ENCODE results near the gene TBCK.
"Not testable (repeated sequence)": the region's sequence is repeated elsewhere in the genome, so short reads cannot be mapped to it uniquely, and the experiment has no call there.

Gene TBCK

DNA sequence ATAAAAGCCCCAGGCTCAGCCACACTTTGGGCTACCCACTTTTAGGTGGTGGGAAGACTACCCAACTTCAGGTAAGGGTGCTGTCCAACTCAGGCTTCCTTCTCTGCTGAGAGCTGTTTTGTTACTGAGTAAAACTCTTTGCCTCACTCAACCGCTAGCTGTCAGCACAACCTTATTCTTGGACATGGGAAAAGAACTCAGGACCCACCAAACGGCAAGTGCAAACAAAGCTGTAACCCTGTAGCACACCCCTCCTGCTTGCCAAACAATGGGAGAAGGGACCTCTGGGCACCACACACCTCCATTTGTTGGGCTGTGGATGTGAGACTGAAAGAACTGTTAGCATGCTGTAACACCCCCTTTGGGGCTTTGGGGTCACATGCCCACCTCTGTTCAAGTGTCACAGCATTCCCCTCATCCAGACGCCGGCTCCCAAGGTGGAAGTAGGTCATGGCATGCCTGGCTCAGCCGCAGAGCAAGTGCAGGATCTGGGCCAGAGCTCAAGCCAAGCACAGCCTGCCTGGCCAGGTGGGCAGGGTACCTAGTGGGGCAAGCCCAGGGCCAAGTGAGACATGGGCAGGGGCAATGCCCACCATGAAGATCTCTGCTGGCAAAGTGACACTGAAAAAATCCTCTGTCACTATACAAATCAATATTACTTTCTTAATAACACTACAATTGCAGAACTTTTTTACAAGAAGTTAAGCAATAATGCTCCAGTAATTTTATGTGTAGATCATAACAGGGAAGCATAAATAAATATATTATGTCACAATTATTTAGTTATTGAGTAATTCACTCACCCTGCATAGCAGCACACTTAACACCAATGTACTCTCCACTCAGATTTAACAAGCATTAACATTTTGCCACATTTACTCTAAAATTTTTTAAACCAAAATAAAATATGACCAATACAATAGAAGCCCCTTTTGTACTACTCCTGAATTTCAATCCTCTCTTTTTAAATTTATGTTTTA is 107.2 kb downstream of the TBCK start:
- DNase-seq: no peak

DNA sequence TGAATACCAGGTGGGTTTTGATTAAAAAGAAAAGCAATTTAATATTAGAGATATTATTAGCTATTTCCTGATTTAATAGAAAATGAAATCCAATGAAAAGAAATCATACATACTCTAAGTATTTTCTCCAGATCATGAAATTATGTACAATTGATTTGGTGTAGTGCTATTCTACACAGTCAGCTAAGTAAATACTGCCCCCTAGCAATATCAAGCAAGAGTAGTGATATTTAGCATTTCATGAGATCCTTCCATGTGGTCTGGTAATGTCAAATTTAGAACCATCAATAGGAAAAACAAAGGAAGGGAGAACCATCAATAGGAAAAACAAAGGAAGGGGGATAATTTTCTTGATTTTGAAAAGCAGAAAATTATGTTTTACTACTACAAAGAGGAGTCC is 114.6 kb downstream of the TBCK start:
- DNase-seq: no peak

DNA sequence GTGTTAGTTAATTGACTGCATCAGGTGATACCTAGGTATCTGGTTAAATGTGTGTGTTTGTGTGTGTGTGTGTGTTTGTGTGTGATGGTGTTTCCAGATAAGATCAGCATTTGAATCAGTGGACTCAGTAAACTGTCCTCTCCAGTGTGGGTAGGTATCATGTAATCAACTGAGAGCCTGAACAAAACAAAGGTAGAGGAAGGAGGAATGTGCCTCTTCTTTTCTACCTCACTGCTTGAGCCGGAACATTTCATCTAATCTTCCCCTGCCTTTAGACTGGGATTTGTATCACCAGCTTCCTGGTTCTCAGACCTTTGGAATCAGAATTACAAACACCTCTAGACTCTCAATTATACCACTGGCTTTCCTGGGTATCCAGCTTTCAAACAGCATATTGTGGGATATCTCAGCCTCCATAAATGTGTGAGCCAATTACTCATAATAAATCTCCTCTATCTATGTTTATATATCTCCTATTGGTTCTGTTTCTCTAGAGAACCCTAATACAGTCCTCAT is 120.5 kb downstream of the TBCK start:
- no peak for DNase-seq

DNA sequence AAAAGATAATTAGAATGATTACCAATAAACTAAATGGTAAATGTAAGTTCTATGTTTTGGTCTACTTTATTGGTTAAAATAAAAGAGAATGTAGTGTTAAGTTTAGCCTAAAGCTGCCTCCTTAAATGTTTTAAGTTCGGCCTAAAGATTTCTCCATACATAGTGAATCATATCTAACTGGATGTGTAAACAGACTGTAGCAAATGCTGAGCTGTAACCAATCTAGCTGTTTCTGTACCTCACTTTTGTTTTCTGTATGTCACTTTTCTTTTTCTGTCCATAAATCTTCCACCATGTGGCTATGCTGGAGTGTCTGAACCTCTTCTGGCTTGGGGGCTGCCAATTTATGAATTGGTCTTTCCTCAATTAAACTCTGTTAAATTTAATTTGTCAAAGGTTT is 121.2 kb downstream of the TBCK start:
- no peak for DNase-seq

DNA sequence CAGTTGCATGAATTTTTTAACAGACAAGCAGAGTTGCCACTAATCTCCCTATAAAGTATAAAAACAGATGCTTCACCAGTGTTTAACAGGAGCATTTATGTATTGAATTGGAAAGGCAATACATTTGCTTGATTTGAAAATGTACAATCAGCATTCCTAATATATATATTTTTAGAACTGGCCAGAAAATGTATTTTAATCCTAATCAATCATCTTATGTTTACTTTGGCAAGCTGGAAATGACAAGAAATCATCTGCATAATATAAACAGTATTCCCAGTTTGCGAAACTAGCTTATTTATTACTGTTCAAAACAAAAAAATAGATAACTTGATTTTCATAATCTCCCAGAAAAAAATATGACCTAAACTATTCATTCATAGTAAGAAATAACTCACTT is 123.9 kb downstream of the TBCK start:
- DNase-seq: no peak

DNA sequence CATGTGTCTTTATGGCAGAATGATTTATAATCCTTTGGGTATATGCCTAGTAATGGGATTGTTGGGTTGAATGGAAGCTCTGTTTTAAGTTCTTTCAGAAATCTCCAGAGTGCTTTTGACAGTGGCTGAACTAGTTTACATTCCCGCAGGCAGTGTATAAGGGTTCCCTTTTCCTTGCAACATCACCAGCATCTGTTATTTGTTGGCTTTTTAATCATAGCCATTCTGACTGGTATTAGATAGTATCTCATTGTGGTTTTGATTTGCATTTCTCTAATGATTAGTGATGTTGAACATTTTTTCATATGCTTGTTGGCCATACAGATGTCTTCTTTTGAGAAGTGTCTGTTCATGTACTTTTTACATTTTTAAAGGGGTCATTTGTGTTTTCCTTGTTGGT is 129.8 kb downstream of the TBCK start:
- DNase-seq: no peak

DNA sequence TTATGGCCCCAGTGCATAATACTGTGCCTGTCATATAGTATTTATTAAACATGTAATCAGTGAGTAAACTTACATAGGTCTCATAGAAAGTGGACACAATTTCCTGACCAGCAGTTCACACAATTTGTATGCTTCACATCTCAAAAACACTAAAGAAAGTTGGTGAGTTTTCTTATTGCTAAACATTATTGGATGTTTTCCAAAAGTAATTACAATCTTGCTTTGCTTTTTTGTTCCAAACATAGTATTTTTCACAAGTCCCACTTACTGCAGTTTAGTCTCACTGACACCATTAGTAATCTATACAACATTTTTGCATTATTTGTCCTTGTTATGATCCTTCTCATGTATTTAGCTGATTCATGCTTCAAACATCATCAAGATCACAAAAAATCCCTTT is 132.5 kb downstream of the TBCK start:
- DNase-seq: no peak

DNA sequence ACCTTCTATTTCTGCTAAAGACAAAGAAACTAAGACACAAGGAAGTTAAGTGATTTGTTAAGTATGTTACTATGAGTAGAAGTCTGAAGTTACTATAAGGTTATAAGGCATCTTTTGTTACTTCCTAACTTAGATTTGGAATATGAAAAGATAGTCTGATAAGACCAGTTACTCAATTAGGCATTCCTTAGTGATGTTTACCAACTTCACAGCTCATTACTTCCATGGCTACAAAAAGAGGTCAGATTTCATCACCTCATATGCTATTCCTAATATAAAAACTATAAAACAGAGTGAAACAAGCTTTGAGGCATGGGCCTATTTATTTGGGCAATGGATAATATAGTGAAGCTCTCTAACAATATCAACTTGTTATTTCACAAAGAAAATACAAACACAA is 143.1 kb downstream of the TBCK start:
- DNase-seq: no peak

DNA sequence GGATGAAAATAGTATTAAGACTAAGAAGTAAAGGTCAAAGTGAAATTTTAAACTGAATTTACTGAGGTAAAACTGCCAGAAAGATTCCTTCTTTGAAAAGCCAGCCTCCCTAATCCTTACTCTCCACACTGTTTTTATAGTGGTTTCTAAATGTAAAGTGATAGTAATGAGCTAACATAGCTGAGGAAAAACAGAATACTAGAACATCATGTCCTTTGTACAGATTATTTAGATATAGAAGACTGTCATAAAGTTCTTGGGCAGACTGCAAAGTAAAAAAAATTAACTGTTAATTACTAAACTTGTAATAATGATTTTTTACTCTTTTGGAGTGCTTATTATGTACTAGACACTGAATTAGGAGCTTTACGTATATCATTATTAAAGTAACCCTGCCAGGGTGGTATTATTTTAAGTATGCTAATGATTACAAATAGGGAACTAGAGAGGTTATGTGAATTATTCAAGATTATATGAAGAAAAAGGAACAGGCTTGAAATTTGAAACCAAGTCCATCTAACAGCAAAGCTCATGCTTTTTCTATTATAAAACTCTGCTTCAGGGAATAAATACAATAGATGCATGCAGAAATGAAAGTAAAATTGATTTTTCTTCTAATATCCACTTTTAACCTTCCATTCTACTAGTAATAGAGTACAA is 150.5 kb downstream of the TBCK start:
- DNase-seq: no peak

DNA sequence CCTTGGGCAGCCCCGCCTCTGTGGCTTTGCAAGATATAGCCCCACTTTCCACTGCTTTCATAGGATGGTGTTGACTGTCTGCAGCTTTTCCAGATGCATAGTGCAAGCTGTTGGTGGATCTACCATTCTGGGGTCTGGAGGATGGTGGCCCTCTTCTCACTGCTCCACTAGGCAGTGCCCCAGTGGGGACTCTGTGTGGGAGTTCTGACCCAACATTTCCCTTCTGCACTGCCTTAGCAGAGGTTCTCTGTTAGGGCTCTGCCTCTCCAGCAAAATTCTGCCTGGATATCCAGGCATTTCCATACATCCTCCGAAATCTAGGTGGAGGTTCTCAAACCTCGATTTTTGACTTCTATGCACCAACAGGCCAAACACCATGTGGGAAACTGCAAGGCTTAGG is 153.7 kb downstream of the TBCK start:
- no peak for DNase-seq

DNA sequence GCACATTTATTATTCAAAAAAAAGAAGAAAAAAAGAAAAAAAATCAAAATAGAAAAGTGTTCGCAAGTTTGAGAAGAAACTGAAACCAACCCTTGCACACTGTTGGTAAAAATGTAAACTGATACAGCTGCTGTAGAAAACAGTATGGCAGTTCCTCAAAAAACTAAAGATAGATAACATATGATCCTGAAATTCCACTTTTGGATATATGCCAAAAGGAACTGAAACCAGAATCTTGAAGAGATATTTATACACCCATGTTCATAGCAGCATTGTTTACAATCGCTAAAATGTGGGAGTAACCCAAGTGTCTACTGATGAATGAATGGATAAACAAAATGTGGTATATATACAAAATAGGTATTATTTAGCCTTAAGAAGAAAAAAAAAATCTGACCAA is 155.4 kb downstream of the TBCK start:
- no peak for DNase-seq

DNA sequence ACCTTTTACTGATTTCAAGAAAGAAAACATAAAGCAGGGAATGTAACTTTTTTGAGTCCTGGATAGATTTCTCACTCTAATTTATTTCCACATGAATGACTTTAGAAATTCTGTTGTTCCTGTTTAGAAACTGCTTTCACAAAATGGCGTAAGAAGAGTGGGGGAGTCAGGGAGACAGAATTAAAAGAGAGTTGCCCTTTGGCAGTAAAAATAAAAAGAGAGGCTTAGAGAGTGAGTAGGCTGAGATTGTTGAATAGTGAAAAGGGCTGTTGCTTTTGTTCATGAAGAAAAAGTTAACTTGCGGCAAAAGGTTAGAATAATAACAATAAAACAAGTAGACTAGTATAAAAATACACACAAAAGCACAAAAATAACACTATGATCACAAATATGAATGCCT is 166.1 kb downstream of the TBCK start:
- DNase-seq: no peak

DNA sequence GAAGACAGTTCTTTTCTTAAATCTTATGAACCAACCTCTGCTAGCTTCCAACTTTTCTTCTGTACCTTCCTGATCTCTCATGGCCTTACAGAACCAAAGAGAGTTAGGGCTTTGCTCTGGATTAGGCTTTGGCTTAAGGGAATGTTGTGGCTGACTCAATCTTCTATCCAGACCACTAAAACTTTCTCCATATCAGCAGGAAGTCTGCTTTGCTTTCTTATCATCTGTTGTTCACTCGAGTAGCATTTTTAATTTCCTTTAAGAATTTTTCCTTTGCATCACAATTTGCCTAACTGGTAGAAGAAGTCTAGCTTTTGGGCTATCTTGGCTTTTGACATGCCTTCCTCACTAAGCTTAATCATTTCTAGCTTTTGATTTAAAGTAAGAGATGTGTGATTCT is 167.0 kb downstream of the TBCK start:
- DNase-seq: no peak

DNA sequence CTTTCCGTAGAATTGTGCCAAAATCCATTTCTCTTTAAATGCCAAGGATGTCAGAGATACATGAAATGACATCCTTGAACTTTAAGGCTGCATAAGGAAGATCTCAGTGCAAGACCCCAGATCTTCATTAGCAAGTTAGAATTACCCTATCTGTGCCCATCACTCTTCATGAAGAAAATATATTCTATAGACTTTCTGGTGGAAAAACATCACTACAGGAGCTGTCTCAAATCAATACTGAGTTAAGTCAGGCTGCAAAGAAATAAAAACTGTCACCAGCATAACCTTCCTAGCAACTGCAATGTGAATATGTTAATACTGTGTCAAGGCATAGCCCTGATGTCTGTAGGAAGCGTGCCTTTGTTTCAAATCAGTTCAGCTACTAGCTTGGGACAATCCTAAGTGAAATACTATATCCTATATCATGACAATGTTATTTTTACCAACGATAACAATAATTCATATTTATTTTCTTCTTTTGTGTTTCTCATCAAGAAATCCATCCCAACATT is 173.3 kb downstream of the TBCK start:
- DNase-seq: no peak

DNA sequence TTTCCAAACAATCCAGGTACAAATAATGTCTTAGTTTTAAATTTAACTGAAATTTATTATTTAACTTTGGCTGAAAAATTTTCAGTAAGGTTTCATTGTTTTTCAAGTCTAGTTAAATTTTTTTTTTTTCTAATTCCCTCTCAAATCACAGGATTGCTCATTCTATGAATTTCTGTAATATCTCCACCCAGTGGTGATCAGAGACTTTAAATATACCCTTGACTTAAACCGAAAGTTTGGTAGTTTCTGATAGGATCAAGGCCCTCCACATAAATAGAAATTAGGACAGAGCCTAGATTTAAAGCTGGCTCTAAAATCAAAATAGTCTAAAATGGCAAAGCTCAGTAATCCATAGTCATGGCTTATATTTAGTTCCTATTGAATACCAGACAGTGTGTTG is 175.4 kb downstream of the TBCK start:
- no peak for DNase-seq

DNA sequence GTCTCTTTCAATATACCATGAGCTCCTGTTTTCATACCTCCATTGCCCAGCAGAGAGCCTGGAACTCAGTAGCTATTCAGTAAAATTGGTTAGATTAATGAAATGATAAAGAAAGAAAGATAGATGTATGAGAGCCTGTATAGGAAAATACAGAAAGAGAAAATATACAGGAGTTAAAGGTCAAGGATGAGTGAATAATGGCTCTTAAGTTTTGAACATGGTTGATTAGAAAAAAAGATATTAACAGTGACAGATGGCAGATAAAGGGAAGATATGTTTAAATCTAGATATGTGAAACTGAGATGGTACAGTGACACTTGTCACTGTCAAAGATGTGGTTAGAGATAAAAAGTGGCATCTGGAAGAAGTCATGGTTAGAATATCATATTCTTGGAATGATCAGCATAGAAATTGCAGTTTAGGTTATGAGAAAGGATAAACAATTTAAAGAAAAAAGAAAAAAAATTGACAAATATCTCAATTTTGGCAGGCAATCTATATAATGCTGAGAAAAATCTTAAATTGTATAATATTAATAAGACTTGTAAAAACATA is 179.2 kb downstream of the TBCK start:
- no peak for DNase-seq

DNA sequence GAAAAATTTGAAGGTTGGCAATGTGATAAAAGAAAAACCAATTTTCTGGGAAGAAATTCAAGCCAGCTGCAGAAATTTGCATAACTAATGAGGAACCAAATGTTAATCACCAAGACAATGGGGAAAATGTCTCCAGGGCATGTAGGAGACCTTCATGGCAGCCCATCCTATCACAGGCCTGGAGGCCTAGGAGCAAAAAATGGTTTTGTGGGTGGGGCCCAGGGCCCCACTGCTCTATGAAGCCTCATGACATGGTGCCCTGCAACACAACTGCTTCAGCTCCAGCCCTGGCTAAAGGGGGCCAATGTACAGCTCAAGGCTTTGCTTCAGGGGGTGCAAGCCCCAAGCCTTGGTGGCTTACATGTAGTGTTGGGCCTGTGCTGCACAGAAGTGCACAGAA is 184.0 kb downstream of the TBCK start:
- DNase-seq: no peak

DNA sequence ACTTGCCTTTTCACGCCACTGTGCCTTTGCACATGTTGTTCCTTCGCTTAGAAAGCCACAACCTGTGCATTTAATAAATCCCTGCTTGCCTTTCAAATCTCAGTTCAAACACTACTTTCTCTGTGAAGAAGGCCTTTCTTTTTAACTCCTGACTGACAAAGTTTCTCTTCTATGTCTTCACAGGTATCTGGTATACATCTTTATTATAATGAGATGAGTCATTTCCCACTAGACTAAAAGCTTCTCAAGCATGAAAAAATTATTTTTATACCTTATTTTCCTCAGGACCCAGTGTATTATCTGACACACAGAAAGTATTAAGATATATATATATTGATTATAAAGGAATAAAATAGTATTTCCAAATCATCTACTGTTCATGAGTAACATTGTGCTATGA is 189.9 kb downstream of the TBCK start:
- DNase-seq: no peak

DNA sequence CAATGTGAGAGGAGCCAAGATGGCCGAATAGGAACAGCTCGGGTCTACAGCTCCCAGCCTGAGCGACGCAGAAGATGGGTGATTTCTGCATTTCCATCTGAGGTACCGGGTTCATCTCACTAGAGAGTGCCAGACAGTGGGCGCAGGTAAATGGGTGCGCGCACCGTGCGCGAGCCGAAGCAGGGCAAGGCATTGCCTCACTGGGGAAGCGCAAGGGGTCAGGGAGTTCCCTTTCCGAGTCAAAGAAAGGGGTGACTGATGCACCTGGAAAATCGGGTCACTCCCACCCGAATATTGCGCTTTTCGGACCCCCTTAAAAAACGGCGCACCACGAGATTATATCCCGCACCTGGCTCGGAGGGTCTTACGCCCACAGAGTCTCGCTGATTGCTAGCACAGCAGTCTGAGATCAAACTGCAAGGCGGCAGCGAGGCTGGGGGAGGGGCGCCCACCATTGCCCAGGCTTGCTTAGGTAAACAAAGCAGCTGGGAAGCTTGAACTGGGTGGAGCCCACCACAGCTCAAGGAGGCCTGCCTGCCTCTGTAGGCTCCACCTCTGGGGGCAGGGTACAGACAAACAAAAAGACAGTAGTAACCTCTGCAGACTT is 196.0 kb downstream of the TBCK start:
- not testable (repeated sequence) for DNase-seq

DNA sequence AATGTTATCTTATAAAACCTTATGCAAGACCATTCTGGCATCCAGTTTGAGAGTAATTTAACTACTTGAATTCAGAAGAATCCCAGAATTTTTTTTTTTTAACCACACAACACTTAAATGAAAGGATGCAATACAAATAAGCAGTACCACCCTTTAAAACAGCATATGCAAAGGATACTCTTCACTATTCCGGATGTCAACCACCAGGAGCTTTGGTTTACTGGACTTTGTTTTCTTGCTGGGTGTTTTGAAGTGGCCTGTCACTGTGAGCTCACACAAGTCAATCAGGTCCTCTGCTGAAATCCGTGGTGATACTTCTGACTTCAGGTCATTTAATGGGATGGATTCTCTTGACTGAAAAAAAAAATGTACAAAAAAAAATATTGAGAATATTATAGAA is 200.0 kb downstream of the TBCK start:
- no peak for DNase-seq

DNA sequence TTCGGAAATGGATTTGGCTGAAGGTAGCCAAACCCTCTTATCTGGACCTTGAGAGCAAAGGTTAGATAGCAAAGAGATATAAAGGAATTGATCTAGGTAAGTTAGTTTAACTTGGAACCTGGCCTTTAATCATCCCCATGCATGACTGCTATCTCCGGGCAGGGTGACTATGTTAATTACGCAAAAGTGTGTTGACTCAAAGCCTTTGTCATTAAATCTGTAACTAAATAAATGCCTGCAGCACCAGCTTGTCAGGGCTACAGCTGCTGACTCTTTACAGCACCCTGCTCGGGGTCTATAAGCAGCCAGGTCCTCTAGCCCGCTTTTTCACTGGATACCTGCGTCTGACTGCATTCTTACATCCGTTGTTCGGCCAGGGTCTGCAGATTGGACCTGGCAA is 201.7 kb downstream of the TBCK start:
- no peak for DNase-seq

DNA sequence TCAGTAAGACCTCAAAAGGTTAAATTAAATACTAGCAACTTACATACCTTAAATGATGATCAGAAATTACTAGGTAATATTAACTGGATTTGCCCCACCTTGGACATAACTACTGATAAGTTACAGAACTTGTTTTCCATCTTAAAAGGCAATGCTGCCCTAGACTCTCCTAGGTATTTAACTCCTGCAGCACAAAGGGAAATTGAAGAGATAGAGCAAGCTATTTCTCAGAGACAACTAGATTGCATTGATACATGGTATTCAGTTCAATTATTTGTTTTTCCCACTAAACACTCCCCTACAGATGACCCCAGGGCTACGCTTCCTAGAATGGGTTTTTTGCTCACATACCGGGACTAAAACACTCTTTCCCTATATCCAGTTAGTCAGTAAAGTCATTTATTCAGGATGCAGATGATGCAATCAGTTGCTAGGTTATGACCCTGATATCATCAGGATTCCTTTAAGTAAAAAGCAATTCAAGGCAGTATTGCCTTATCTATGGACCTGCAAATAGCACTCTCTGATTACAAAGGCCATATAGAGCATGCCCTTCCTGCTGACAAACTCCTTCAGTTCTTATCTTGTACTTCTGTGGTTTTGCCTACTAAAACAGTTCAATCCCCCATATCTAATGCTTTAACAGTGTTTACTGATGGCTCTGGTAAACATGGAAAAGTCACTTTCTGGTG is 204.1 kb downstream of the TBCK start:
- DNase-seq: not testable (repeated sequence)

DNA sequence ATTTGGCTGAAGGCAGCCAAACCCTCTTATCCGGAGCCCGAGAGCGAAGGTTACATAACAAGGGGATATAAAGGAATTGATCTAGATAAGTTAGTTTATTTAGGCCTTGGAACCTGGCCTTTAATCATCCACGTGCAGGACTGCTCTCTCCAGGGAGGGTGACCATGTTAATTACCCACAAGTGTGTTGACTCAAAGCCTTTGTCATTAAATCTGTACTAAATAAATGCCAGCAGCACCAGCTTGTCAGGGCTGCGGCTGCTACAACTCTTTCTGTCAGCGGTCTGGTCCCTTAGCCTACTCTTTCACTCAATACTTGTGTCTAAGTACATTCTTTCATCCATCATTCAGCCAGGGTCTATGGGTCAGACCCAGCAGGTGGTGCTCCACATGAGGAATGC is 206.1 kb downstream of the TBCK start:
- no peak for DNase-seq
